ENCODE data around the gene CAMTA1.

Gene CAMTA1

GRCh38 chr1:7475691-7476090 is 690.4 kb downstream of the CAMTA1 start:
- no peak for DNase-seq

GRCh38 chr1:7476402-7476801 is 691.1 kb downstream of the CAMTA1 start:
- DNase-seq: no peak

GRCh38 chr1:7476861-7477547 is 691.8 kb downstream of the CAMTA1 start:
- DNase-seq: no peak

DNA sequence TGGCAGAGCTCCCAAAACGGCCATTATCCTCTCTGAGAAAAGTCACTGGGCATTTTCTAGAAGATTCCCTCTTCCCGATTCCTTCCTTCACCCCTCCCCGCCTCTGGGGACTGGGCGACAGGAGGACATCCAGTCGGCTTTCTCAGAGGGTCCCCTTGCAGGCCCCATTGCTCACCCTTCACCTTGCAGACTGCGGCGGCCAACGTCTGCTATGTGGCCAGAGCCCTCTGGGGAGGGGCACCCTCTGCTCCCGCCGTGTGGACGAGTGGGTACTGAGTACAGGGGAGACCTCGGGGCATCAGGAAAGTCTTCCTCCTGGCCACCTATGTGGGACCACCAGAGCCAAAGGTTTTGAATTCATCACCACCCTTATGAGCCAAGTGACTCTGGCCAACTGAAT is 692.3 kb downstream of the CAMTA1 start:
- DNase-seq: no peak

- no peak for DNase-seq
Measured at GRCh38 chr1:7478142-7478790, 693.0 kb downstream of the CAMTA1 start.

DNA sequence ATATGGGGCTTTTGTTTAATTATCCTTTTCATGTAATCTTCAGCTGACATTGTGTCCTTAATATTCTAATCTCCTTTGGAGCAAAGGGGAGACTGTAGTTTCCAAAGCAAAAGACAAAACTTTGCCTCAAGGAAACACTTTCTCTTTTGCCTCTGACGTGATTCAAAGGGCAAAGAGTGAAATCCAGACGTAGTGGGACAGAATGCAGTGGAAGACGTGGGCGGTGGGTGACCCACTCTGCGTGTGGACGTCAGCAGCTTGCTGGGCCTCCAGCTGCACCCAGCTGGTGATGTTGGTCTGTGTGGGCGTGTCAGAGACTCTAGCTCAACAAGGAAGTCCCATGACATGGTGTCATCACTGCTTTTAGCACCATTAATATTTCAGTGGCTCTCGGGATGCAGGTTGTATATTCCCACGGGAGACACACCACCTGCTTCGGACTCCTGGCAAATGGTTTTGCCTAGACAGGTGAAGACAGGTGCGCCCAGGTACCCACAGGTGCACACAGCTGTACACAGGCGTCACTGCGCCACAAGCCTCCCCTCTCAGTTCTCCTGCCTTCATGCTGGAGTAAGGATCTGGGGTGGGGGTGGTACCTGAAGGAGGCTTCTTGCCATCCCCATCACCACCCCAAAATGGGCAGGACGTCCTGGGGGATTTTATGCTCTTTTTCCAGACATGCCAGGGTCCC is 693.7 kb downstream of the CAMTA1 start:
- no peak for DNase-seq

DNA sequence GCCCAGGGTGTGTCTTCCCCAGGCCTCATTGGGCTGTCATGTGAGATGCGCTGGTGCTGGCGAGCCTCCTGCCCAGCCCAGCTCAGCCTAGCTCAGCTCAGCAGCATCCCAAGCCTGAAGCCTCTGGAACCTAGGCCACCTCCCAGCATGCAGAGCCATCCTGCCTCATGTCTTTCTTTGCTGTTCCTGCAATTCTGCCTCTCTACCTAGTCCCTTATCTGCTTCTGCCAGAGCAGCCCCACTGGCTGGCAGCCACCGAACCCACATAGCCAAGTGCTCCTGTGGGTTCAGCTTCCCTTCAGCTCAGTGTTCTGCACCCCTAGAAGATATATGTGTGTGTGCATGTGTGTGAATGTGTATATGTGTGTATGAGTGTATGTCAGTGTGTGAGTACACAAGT is 694.3 kb downstream of the CAMTA1 start:
- no peak for DNase-seq

DNA sequence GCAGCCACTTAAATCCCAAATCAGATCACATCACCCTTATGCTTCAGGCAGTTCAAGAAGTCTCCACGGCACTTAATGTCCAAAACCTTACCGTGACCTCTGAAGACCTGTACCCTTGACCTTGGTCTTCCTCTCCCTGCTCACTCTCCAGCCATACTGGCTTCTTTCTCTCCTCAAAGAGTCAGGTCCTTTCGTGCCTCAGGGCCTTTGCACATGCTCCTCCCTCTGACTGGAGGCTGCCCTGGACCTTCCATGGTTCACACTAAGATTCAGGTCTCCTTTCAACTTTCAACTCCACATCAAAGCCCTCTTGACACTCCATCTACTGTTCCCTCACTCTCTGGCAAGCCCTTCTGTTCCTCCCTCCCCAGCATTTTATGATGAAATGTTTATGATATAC is 695.9 kb downstream of the CAMTA1 start:
- DNase-seq: no peak

DNA sequence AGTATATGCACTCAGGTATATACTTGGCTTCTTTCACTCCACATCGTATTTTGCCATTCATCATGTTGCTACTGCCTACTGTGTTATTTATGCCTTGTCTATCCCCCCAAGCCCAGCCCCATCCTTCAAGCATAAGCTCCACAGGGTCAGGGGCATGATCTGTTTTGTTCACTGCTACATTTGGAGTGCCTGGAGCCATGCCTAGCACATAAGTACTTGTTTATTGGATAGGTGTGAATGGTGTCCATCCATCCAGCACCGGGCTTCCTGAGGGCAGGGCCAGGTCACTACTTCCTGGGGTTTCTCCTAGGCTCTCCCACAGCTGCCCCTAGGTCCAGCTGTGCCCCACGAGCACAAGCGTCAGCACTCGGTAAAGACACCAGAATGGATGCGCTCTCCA is 696.8 kb downstream of the CAMTA1 start:
- DNase-seq: no peak

DNA sequence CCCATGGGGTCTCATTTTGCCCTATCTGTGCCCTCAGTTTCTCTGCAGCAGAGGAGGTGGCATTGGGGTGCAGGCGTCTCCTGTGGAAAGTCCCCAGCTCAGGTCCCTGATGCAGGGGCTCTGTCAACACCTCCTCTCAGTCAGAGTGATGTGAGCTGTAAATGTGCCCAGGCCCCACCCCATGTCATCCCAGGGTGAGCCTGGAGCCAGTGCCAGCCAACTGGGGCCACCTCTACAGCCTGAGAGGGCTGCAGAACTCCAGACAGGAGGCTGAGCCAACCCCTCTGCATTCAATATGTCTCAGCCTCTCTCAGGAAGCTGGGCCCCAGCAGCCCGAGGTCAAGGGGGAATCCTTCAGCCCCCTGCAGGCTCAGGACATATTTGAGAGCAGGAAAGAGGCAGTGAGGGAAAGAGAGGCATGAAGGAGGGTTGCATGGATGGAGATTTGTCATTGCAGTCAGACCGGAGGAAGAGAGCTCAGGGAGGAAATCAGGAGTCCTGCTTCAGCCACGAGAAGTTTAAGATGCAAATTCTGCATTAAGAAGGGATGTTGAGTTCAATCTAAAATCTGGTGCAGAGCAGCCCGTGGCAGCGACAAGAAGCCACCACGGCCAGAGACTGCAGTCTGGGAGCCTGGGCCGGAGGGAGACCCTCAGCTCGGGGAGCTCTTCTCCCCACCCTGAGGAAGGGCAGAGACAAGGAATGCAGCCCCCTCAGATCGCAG is 697.7 kb downstream of the CAMTA1 start:
- no peak for DNase-seq

GRCh38 chr1:7483634-7484383 is 698.6 kb downstream of the CAMTA1 start:
- DNase-seq: no peak

- no peak for DNase-seq
Measured at GRCh38 chr1:7485086-7485780, 700.0 kb downstream of the CAMTA1 start.

DNA sequence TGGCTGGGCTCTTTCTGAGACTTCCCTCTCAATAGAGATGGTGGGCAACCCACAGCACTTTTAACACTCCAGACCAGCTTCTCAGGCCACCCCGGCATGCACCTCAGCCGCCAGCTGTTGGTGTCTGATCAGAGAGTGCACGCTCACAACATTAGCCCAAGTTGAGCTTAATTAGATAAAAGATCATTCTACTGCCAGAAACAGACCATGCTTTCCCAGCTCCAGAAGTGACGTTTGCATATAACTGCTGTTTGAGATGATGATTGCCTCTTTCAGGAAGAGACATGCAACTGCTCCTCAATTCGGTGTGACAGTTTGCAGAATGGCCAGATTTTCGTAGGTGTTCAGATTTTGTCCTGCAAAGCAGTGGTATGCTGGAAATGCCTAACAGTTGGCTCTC is 700.6 kb downstream of the CAMTA1 start:
- no peak for DNase-seq

GRCh38 chr1:7487766-7488474 is 702.7 kb downstream of the CAMTA1 start:
- DNase-seq: no peak

DNA sequence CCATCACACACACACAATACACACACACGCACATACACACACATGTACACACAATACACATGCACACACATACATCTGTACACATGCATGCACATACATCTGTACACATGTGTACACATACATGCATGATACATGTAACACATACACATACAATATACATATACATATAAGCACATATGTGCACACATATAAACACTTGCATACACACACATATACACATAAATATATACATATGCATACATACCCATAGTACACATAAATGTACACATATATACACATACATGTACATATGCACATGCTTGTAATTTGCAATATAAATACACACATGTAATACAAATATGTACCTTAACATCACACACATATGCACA is 703.2 kb downstream of the CAMTA1 start:
- DNase-seq: no peak

- no peak for DNase-seq
Measured at GRCh38 chr1:7489586-7489985, 704.3 kb downstream of the CAMTA1 start.

DNA sequence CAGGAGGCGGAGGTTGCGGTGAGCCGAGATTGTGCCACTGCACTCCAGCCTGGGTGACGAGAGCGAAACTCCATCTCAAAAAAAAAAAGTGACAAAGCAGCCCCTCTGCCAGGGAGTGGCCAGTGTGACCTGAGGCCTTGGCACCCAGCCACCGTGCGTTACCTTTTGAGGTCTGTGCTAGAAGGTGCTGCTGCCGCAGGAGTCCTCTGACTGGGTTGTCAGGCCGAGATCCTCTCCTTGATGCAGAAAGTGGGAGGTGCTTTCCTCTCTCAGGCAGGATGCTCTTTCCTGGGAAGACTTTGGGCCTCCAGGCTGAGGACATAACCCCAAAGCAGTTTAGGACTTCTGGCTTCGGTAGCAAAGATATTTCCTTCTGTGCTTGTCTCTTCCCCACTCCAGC is 705.3 kb downstream of the CAMTA1 start:
- DNase-seq: no peak

GRCh38 chr1:7491109-7491817 is 706.0 kb downstream of the CAMTA1 start:
- DNase-seq: no peak

DNA sequence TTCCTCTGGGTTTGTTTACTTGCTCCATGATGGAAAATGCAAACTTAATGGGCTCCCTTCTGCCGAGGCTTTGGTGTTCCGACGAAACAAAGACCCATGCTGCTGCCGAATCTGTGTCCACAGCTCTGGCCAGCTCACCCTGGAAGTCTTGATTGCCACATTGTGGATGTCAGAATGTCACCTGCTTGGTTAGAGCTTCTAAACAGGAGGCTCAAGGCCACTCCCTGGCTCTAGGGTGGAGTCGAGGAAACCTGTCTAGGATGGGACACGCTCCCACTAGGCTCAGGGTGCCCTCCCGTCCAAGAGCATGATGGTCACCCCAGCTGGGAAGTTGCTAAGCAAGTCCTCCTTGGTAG is 706.5 kb downstream of the CAMTA1 start:
- DNase-seq: no peak

- DNase-seq: no peak
Measured at GRCh38 chr1:7493711-7494454, 708.6 kb downstream of the CAMTA1 start.

Data from Kasumi-1 (cell line).